Transverse colon (tissue), 4 donors: ENCODE data around the gene CRB2.

Experiments used
- EP300 ChIP-seq: sonication (generic); formaldehyde crosslinking; IDR thresholded peaks from one replicate; pipeline ENCODE4 v1.6.1; 2017; ENCODE audit warnings: antibody characterized with exemption, low read depth
- POLR2A ChIP-seq: fragments of 450-650 bp; IDR thresholded peaks from one replicate; pipeline ENCODE4 v1.6.1; 2016; ENCODE audit warnings: antibody characterized with exemption, mild to moderate bottlenecking, moderate library complexity
- POLR2AphosphoS5 ChIP-seq, 3 donors: sonication (generic); formaldehyde crosslinking; IDR thresholded peaks; one replicate each; pipeline ENCODE4 v1.6.1; 2016; ENCODE audit warnings: antibody characterized with exemption in 3 of 3
- TF ChIP-seq, protein P1 (sequence below), 5 experiments: fragments of 200-600 bp in 3 of 5; fragments of 450-650 bp in 2 of 5; sonication (generic) in 3 of 5; IDR thresholded peaks; 1 replicate in 2 of 5; 2 replicates in 3 of 5; pipeline ENCODE4 v1.5.1; 2016 to 2017; ENCODE audit warnings: antibody characterized with exemption in 5 of 5, inconsistent platforms in 3 of 5, mild to moderate bottlenecking in 2 of 5, moderate library complexity in 1 of 5

DNA sequence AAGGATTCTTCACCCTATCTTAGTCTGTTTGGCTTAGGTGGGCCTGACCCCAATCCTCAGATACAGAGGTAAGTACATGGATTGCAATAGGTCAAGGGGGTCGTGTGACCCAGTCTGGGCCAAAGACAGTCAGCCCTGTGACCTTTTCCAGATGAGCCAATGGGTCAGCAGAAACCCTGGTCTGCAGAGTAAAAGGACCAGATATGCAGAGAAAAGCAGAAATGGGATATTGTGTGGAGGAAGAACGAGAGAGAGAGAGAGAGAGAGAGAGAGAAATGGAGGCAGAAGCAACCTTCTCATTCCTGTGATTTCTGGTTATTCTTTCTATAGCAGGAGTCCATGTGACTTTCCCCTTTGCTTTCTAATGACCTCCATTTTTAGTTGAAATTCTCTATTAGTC lies 40.4 kb upstream of the CRB2 start:
- TF ChIP-seq, protein P1, sequence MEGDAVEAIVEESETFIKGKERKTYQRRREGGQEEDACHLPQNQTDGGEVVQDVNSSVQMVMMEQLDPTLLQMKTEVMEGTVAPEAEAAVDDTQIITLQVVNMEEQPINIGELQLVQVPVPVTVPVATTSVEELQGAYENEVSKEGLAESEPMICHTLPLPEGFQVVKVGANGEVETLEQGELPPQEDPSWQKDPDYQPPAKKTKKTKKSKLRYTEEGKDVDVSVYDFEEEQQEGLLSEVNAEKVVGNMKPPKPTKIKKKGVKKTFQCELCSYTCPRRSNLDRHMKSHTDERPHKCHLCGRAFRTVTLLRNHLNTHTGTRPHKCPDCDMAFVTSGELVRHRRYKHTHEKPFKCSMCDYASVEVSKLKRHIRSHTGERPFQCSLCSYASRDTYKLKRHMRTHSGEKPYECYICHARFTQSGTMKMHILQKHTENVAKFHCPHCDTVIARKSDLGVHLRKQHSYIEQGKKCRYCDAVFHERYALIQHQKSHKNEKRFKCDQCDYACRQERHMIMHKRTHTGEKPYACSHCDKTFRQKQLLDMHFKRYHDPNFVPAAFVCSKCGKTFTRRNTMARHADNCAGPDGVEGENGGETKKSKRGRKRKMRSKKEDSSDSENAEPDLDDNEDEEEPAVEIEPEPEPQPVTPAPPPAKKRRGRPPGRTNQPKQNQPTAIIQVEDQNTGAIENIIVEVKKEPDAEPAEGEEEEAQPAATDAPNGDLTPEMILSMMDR (IDR thresholded peaks at IDR 0.05), result no peak
- TF ChIP-seq POLR2A, result no peak
- TF ChIP-seq EP300, result no peak
- TF ChIP-seq POLR2AphosphoS5 (IDR thresholded peaks at IDR 0.05), result no peak
